Hepatocyte (in vitro differentiated cells): ENCODE results near the gene DCTN1.

ENCODE experiments used
- EZH2 ChIP-seq: fragments of 200-600 bp; sonication (generic); IDR thresholded peaks from 2 replicates; pipeline ENCODE4 v1.6.1; 2016; ENCODE audit warnings: antibody characterized with exemption, mild to moderate bottlenecking, borderline replicate concordance
- EZH2phosphoT487 ChIP-seq: fragments of 200-600 bp; sonication (generic); IDR thresholded peaks from one replicate; pipeline ENCODE4 v1.6.1; 2018; ENCODE audit warnings: antibody characterized with exemption, mild to moderate bottlenecking, low read depth, moderate library complexity; ENCODE audit not compliant: unreplicated experiment, severe bottlenecking
- TF ChIP-seq, protein P1 (sequence below): fragments of 200-600 bp; sonication (generic); IDR thresholded peaks from 2 replicates; pipeline ENCODE4 v1.5.1; 2016; ENCODE audit warnings: antibody characterized with exemption, mild to moderate bottlenecking; ENCODE audit not compliant: poor library complexity

GRCh38 chr2:74426181-74426758 is 46.2 kb upstream of the DCTN1 start:
- TF ChIP-seq EZH2 (no peak), EZH2phosphoT487 (no peak)
- TF ChIP-seq, protein P1, sequence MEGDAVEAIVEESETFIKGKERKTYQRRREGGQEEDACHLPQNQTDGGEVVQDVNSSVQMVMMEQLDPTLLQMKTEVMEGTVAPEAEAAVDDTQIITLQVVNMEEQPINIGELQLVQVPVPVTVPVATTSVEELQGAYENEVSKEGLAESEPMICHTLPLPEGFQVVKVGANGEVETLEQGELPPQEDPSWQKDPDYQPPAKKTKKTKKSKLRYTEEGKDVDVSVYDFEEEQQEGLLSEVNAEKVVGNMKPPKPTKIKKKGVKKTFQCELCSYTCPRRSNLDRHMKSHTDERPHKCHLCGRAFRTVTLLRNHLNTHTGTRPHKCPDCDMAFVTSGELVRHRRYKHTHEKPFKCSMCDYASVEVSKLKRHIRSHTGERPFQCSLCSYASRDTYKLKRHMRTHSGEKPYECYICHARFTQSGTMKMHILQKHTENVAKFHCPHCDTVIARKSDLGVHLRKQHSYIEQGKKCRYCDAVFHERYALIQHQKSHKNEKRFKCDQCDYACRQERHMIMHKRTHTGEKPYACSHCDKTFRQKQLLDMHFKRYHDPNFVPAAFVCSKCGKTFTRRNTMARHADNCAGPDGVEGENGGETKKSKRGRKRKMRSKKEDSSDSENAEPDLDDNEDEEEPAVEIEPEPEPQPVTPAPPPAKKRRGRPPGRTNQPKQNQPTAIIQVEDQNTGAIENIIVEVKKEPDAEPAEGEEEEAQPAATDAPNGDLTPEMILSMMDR: no peak
